ENCODE results near the gene SMARCC2.

Gene SMARCC2

GRCh38 chr12:56189099-56189917 is at the start of gene SMARCC2:
SMARCC2 (minus strand) TSS chr12:56189483; CDS start chr12:56189461, 22 bp downstream.
- H3K4me3 ChIP-seq (ENCODE audit: low read depth, low read length) = peak within 1 kb of the TSS; percentile 90
- TF ChIP-seq CTCF (IDR thresholded peaks at IDR 0.05; ENCODE audit: low read depth, low read length) = peak; percentile 59

GRCh38 chr12:56237552-56237951 is 48.3 kb upstream of the SMARCC2 start:
- H3K4me3 ChIP-seq (ENCODE audit: low read depth, low read length) = no peak overlapping the region
- TF ChIP-seq CTCF (IDR thresholded peaks at IDR 0.05; ENCODE audit: low read depth, low read length) = no peak

GRCh38 chr12:56236985-56237384 is 47.7 kb upstream of the SMARCC2 start:
- TF ChIP-seq CTCF (IDR thresholded peaks at IDR 0.05; ENCODE audit: low read depth, low read length) = no peak
- H3K4me3 ChIP-seq (ENCODE audit: low read depth, low read length) = no peak overlapping the region

- TF ChIP-seq CTCF (IDR thresholded peaks at IDR 0.05; ENCODE audit: low read depth, low read length) = no peak
- no peak overlapping the region for H3K4me3 ChIP-seq (ENCODE audit: low read depth, low read length)
Observed at GRCh38 chr12:56236091-56236490, 46.8 kb upstream of the SMARCC2 start.

- no peak for TF ChIP-seq CTCF (IDR thresholded peaks at IDR 0.05; ENCODE audit: low read depth, low read length)
- H3K4me3 ChIP-seq (ENCODE audit: low read depth, low read length) = no peak overlapping the region
Observed at GRCh38 chr12:56234746-56235436, 45.6 kb upstream of the SMARCC2 start.

- no peak for TF ChIP-seq CTCF (IDR thresholded peaks at IDR 0.05; ENCODE audit: low read depth, low read length)
- no peak overlapping the region for H3K4me3 ChIP-seq (ENCODE audit: low read depth, low read length)
Observed at GRCh38 chr12:56231184-56231582, 41.9 kb upstream of the SMARCC2 start.

Data from WI38 (cell line).